ENCODE measurements around the gene POLR2E. TPM values are rescaled to one million over a fixed set of nuclear protein-coding genes. Genes with fewer than 3 reads are reported as not detected.
A peak's percentile ranks its signal among the peaks of the same experiment; 100 is the strongest.

The POLR2E gene
- total RNA-seq, 1 experiment from 2014 or later: 261 TPM

DNA sequence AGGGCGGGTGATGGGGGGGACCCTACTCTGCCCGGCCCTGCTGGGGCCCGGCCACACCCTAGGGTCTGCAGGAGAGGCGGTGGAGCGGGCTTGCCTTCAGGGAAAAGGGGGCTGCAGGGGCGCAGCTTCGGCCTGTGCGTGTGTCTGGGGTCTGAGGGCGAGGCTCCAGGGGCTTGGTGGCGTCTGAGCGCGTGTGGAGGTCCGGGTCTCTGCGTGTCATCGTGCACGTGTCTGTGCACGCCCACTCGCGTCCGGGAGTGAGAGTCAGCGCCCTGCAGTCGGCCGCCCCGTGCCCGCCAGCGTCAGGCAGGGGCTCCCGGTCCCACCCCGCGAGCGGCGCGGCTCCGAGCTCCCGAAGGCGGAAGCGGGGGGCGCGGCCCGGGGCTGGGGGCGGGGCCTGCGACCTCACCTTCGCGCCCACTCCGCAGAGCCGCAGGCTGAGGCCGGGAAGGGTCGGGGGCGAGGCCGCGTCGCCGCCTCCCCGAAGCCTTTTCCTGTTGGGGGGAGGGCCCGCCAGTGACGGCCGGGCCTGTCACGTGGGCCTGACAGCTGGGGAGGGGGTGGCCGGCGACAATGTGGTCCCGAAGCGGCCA lies 28.3 kb downstream of the POLR2E start, which contains the start of gene ARHGAP45:
Gene ARHGAP45 (plus strand): TSS at position 420 of the 593 bp plus-strand sequence. CDS start 239 bp downstream, outside the sequence.
- Mint-ChIP-seq H3K27ac (no peak within 1 kb of the TSS), H3K4me3 (peak within 1 kb of the TSS; percentile 53 to 76), H3K27me3 (ENCODE audit: low read depth) (peaks cover 44% of the 10 kb centered on the region), H3K4me1 (peaks cover 14 to 35% of the 10 kb centered on the region in 2 experiments), H3K36me3 (ENCODE audit: insufficient read depth in 1 of 3, low read depth in 3 of 3) (no peaks in the 10 kb centered on the region), H3K9me3 (no peaks in the 10 kb centered on the region)
- H3T11ph ChIP-seq (ENCODE audit: low read length): no peak within 1 kb of the TSS
- no peak within 1 kb of the TSS for H4K5ac ChIP-seq (ENCODE audit: insufficient read length, low read depth, low read length)
- no peak within 1 kb of the TSS for H2BK15ac ChIP-seq (ENCODE audit: low read depth, low read length)
- WGBS (ENCODE audit: extremely low coverage, insufficient read length, low lambda C conversion rate): no CpG with 5 or more reads among the region's 61 CpGs
- TF ChIP-seq, protein P1, sequence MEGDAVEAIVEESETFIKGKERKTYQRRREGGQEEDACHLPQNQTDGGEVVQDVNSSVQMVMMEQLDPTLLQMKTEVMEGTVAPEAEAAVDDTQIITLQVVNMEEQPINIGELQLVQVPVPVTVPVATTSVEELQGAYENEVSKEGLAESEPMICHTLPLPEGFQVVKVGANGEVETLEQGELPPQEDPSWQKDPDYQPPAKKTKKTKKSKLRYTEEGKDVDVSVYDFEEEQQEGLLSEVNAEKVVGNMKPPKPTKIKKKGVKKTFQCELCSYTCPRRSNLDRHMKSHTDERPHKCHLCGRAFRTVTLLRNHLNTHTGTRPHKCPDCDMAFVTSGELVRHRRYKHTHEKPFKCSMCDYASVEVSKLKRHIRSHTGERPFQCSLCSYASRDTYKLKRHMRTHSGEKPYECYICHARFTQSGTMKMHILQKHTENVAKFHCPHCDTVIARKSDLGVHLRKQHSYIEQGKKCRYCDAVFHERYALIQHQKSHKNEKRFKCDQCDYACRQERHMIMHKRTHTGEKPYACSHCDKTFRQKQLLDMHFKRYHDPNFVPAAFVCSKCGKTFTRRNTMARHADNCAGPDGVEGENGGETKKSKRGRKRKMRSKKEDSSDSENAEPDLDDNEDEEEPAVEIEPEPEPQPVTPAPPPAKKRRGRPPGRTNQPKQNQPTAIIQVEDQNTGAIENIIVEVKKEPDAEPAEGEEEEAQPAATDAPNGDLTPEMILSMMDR (conservative IDR thresholded peaks at IDR 0.05): no peak
- H2BK12ac ChIP-seq (ENCODE audit: insufficient read length, low read depth, low read length): no peak within 1 kb of the TSS
- no peak for DNase-seq
- H3K23ac ChIP-seq (ENCODE audit: insufficient read length, low read depth, low read length): no peak within 1 kb of the TSS
- H2BK20ac ChIP-seq (ENCODE audit: low read depth, low read length, poor library complexity, severe bottlenecking): no peak within 1 kb of the TSS
- no peak within 1 kb of the TSS for H3K18ac ChIP-seq (ENCODE audit: insufficient read length, low read depth, low read length)
- H3K14ac ChIP-seq (ENCODE audit: insufficient read depth, low read length): no peak within 1 kb of the TSS; the same call in 1 of the 2 replicates
- peaks cover 25% of the 10 kb centered on the region for H3K23me2 ChIP-seq (ENCODE audit: insufficient read length, low read depth, low read length, poor library complexity, severe bottlenecking)
- no peaks in the 10 kb centered on the region for H3K9me3 ChIP-seq (ENCODE audit: control insufficient read depth, low read depth, low read length)
- no peak within 1 kb of the TSS for H2AFZ ChIP-seq (ENCODE audit: low read length)
- no peaks in the 10 kb centered on the region for H3K79me1 ChIP-seq (ENCODE audit: insufficient read depth, low read depth, low read length, poor library complexity, severe bottlenecking)
- no peaks in the 10 kb centered on the region; the same call in 1 of the 2 replicates for H3K27me3 ChIP-seq (ENCODE audit: insufficient read depth, low read length)
- peak within 1 kb of the TSS; percentile 32 for H3K4me2 ChIP-seq (ENCODE audit: insufficient read depth, insufficient read length, low read length)
- H3K56ac ChIP-seq (ENCODE audit: insufficient read length, low read depth, low read length): no peak within 1 kb of the TSS
- no peak within 1 kb of the TSS for H4K8ac ChIP-seq (replicated peaks; ENCODE audit: insufficient read length, low read depth, low read length)
- no peak within 1 kb of the TSS for H2BK120ac ChIP-seq (ENCODE audit: low read depth, low read length, poor library complexity, severe bottlenecking)
- H4K91ac ChIP-seq (ENCODE audit: insufficient read length, low read depth, low read length): no peak within 1 kb of the TSS
- no peak within 1 kb of the TSS for H3K27ac ChIP-seq (ENCODE audit: insufficient read length, low read depth, low read length)
- peaks cover 5% of the 10 kb centered on the region; the same call in 1 of the 2 replicates for H3K4me1 ChIP-seq (ENCODE audit: insufficient read depth, low read length)
- no peaks in the 10 kb centered on the region for H3K79me2 ChIP-seq (ENCODE audit: insufficient read depth, low read length)
- H3K9ac ChIP-seq (ENCODE audit: extremely low read depth, insufficient read length, low read length): no peak within 1 kb of the TSS
- no peak within 1 kb of the TSS for H2AK5ac ChIP-seq (ENCODE audit: insufficient read length, low read length)
- H3K4ac ChIP-seq (ENCODE audit: low read depth, low read length): no peak within 1 kb of the TSS
- H4K20me1 ChIP-seq (ENCODE audit: control insufficient read depth, insufficient read depth, insufficient read length): no peaks in the 10 kb centered on the region
- no peak within 1 kb of the TSS for H2BK5ac ChIP-seq (ENCODE audit: insufficient read length, low read length)
